ENCODE measurements around the gene MMP8.

Gene MMP8

GRCh38 chr11:102724904-102725500 lies at the start of gene MMP8:
TSS of gene MMP8 (minus strand) at chr11:102724954. CDS start at chr11:102724855, 99 bp downstream.
- H3K27ac Mint-ChIP-seq: no peak within 1 kb of the TSS
- no peak within 1 kb of the TSS for H3K4me3 Mint-ChIP-seq
- no peaks in the 10 kb centered on the region for H3K4me1 Mint-ChIP-seq
- H3K9me3 Mint-ChIP-seq: no peaks in the 10 kb centered on the region
- ATAC-seq (replicated peaks) (no peak), DNase-seq (no peak)
- peaks cover 0 to 6% of the 10 kb centered on the region in 2 donors for H3K27me3 Mint-ChIP-seq
- H3K36me3 Mint-ChIP-seq: no peaks in the 10 kb centered on the region

- no peaks in the 10 kb centered on the region for H3K36me3 Mint-ChIP-seq
- peaks cover 18 to 29% of the 10 kb centered on the region in 2 donors for H3K27me3 Mint-ChIP-seq
- H3K4me3 Mint-ChIP-seq: no peak overlapping the region
- DNase-seq (no peak), ATAC-seq (replicated peaks) (no peak)
- H3K9me3 Mint-ChIP-seq: no peaks in the 10 kb centered on the region
- H3K4me1 Mint-ChIP-seq: no peaks in the 10 kb centered on the region
- no peak overlapping the region for H3K27ac Mint-ChIP-seq
Measured at GRCh38 chr11:102773386-102773785, 48.6 kb upstream of the MMP8 start.

DNA sequence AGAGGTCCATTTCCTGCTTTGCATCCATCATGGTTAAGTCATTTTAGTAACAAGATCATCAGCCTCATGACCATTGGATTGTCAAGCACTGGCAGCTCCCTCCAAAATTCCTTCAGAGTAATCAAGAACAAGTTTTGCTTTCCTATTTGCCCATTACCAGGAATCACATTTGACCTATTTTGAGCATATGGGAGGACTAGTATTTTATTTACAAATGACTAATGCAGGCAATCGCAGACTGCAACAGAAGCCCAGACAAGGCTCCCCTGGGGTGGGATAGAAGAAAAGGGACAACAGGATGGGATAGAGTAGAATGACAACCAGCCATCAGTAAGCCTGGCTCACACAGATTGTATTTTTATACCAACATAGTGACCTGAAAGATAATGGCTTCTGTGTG lies 46.6 kb upstream of the MMP8 start:
- no peaks in the 10 kb centered on the region for H3K4me1 Mint-ChIP-seq
- no peak overlapping the region for H3K4me3 Mint-ChIP-seq
- H3K9me3 Mint-ChIP-seq: no peaks in the 10 kb centered on the region
- DNase-seq (no peak), ATAC-seq (replicated peaks) (no peak)
- H3K27ac Mint-ChIP-seq: no peak overlapping the region
- H3K27me3 Mint-ChIP-seq: peaks cover 21 to 30% of the 10 kb centered on the region in 2 donors
- no peaks in the 10 kb centered on the region for H3K36me3 Mint-ChIP-seq

DNA sequence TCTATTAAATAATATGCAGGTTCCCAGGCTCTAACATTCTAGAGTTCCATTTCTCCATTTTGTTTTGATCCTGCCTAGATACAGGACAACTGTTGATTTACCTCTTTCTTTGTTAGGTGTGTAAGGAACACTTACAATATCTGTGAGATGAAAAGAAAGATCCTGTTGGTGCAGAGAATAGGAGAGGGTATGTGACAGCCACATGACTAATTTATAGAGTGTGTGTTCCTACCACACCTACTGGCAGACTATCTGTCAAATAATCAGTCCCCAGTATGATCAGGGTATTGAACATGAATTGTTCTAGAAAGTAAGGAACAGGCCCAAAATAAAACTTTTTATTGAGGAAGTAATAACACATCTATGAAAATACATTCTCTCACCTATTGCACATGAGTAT lies 45.4 kb upstream of the MMP8 start:
- H3K4me1 Mint-ChIP-seq: no peaks in the 10 kb centered on the region
- H3K27ac Mint-ChIP-seq: no peak overlapping the region
- ATAC-seq (replicated peaks) (no peak), DNase-seq (no peak)
- no peaks in the 10 kb centered on the region for H3K36me3 Mint-ChIP-seq
- H3K4me3 Mint-ChIP-seq: no peak overlapping the region
- peaks cover 21 to 30% of the 10 kb centered on the region in 2 donors for H3K27me3 Mint-ChIP-seq
- H3K9me3 Mint-ChIP-seq: no peaks in the 10 kb centered on the region

DNA sequence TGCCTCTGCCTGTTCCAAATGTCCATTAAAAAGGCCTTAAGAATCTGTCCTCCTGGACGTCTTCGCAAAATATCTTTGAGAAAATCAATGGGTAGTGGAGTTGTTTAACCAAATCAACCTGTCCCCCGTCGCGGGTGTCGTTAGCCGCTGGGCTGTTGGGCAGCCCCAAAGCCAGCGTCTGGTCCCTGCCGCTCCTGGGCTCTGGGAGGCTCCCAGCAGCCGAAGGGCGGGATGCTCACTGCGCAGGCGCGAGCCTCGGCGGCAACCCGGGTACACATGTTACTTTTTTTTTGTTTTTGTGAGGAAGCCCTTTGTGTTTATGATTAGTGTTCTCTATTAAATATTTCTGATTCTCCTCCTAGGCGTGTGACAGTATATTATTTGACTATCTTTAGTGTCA lies 43.0 kb upstream of the MMP8 start:
- no peak overlapping the region for H3K27ac Mint-ChIP-seq
- DNase-seq (no peak), ATAC-seq (replicated peaks) (no peak)
- no peaks in the 10 kb centered on the region for H3K36me3 Mint-ChIP-seq
- H3K4me3 Mint-ChIP-seq: no peak overlapping the region
- no peaks in the 10 kb centered on the region for H3K4me1 Mint-ChIP-seq
- H3K9me3 Mint-ChIP-seq: no peaks in the 10 kb centered on the region
- peaks cover 19 to 22% of the 10 kb centered on the region in 2 donors for H3K27me3 Mint-ChIP-seq

GRCh38 chr11:102763440-102763839 lies 38.7 kb upstream of the MMP8 start:
- Mint-ChIP-seq H3K4me3 (no peak overlapping the region), H3K4me1 (peaks cover 0 to 1% of the 10 kb centered on the region in 2 donors), H3K27ac (no peak overlapping the region), H3K27me3 (peaks cover 8 to 10% of the 10 kb centered on the region in 2 donors), H3K36me3 (no peaks in the 10 kb centered on the region), H3K9me3 (no peaks in the 10 kb centered on the region)
- DNase-seq (no peak), ATAC-seq (replicated peaks) (no peak)

- H3K27me3 Mint-ChIP-seq: peaks cover 13 to 14% of the 10 kb centered on the region in 2 donors
- H3K36me3 Mint-ChIP-seq: no peaks in the 10 kb centered on the region
- no peak overlapping the region for H3K27ac Mint-ChIP-seq
- no peak overlapping the region for H3K4me3 Mint-ChIP-seq
- H3K4me1 Mint-ChIP-seq: peaks cover 0 to 5% of the 10 kb centered on the region in 2 donors
- H3K9me3 Mint-ChIP-seq: no peaks in the 10 kb centered on the region
- ATAC-seq (replicated peaks): no peak
- DNase-seq: no peak
Measured at GRCh38 chr11:102762361-102762767, 37.6 kb upstream of the MMP8 start.

GRCh38 chr11:102761646-102762238 lies 37.0 kb upstream of the MMP8 start:
- H3K9me3 Mint-ChIP-seq: no peaks in the 10 kb centered on the region
- peaks cover 20% of the 10 kb centered on the region in 2 donors for H3K27me3 Mint-ChIP-seq
- no peak for DNase-seq
- ATAC-seq (replicated peaks): no peak
- peaks cover 0 to 5% of the 10 kb centered on the region in 2 donors for H3K4me1 Mint-ChIP-seq
- H3K27ac Mint-ChIP-seq: no peak overlapping the region
- no peak overlapping the region for H3K4me3 Mint-ChIP-seq
- no peaks in the 10 kb centered on the region for H3K36me3 Mint-ChIP-seq

- ATAC-seq (replicated peaks) (no peak), DNase-seq (no peak)
- Mint-ChIP-seq H3K4me1 (peaks cover 0 to 5% of the 10 kb centered on the region in 2 donors), H3K9me3 (no peaks in the 10 kb centered on the region), H3K27ac (no peak overlapping the region), H3K27me3 (peaks cover 20 to 27% of the 10 kb centered on the region in 2 donors), H3K36me3 (no peaks in the 10 kb centered on the region), H3K4me3 (no peak overlapping the region)
Measured at GRCh38 chr11:102760344-102761035, 35.7 kb upstream of the MMP8 start.

DNA sequence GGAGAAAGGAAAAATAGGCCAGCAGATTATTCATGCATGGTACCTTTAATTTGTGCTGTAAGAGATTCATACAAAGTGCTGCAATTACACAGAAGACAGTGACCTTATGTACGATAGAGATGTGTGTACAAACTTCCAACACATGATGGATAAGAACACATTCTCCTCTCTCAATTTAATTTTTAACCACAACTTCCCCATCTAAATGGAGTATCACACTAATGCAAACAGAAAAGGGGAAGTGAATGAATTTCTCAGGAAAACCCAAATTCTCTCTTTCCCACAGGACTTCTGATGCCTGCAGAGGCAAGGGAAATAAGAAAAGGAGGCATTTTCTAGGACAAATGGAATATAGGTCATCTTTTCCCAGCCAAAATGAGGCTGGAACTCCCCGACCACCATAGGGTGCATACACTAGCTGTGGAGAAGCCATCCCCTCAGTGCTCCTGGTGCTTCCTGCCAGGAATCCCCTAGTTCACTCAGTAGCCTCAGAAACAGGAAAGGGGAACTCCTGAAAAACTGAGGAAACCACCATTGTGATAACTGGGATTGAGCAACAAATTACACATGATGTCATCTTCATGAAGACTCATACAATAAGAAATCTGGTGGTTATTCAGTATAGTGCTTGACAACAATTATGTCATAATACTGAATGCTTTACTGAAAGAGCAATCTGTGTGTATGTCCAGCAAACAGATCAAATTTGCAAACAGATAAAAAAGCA lies 33.2 kb upstream of the MMP8 start:
- no peak overlapping the region for H3K27ac Mint-ChIP-seq
- peaks cover 0 to 5% of the 10 kb centered on the region in 2 donors for H3K4me1 Mint-ChIP-seq
- no peaks in the 10 kb centered on the region for H3K36me3 Mint-ChIP-seq
- no peak overlapping the region for H3K4me3 Mint-ChIP-seq
- ATAC-seq (replicated peaks): peak in 1 of 2 donors; percentile 29
- H3K27me3 Mint-ChIP-seq: peaks cover 28 to 31% of the 10 kb centered on the region in 2 donors
- no peak for DNase-seq
- no peaks in the 10 kb centered on the region for H3K9me3 Mint-ChIP-seq

DNA sequence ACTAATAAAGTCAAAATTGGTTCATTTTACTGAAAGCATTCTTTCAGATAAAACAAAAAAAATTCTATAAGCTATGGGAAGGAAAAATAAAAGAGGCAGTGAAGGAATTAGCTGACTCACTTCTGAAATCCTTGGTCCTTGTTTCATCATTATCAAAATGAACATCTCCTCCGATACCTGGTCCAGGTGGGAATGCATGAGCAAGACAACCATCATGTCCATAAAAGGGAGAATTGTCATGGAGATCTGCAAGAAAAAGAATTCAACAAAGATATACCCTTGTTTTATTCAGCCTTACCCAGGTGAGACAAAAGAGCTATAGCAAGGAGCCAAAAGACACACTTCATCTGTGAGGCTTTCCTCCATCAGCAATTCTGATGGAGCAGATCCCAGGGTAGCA lies 28.5 kb upstream of the MMP8 start:
- H3K27me3 Mint-ChIP-seq: peaks cover 27 to 29% of the 10 kb centered on the region in 2 donors
- no peak overlapping the region for H3K27ac Mint-ChIP-seq
- peaks cover 0 to 2% of the 10 kb centered on the region in 2 donors for H3K9me3 Mint-ChIP-seq
- H3K4me1 Mint-ChIP-seq: peaks cover 0 to 3% of the 10 kb centered on the region in 2 donors
- no peaks in the 10 kb centered on the region for H3K36me3 Mint-ChIP-seq
- H3K4me3 Mint-ChIP-seq: no peak overlapping the region
- ATAC-seq (replicated peaks) (no peak), DNase-seq (no peak)

GRCh38 chr11:102751673-102752072 lies 26.9 kb upstream of the MMP8 start:
- DNase-seq (no peak), ATAC-seq (replicated peaks) (no peak)

GRCh38 chr11:102749101-102749722 lies 24.5 kb upstream of the MMP8 start:
- no peak for ATAC-seq (replicated peaks)
- DNase-seq: no peak
- Mint-ChIP-seq H3K36me3 (peaks cover 3 to 4% of the 10 kb centered on the region in 2 donors), H3K4me1 (no peaks in the 10 kb centered on the region), H3K27ac (no peak overlapping the region), H3K9me3 (peaks cover 10 to 11% of the 10 kb centered on the region in 2 donors), H3K27me3 (peaks cover 17 to 19% of the 10 kb centered on the region in 2 donors), H3K4me3 (no peak overlapping the region)

More at GRCh38 chr11:102751673-102752072, 26.9 kb upstream of the MMP8 start:
- H3K4me1 Mint-ChIP-seq: no peaks in the 10 kb centered on the region
- no peak overlapping the region for H3K4me3 Mint-ChIP-seq
- H3K36me3 Mint-ChIP-seq: peaks cover 3 to 4% of the 10 kb centered on the region in 2 donors
- no peak overlapping the region for H3K27ac Mint-ChIP-seq
- peaks cover 24 to 25% of the 10 kb centered on the region in 2 donors for H3K27me3 Mint-ChIP-seq
- H3K9me3 Mint-ChIP-seq: peaks cover 7 to 8% of the 10 kb centered on the region in 2 donors

Data from stimulated activated naive B cell treated with anti-CD40 and anti-IgM and Interleukin-4, amounts not matched to agents 10 μg/mL and 1 μg/mL and 100 μg/mL, for 72 hours (primary cell).